ENCODE data around the gene PRIMPOL. TPM values are rescaled to one million over a fixed set of nuclear protein-coding genes. Genes with fewer than 3 reads are reported as not detected.

Gene PRIMPOL
- total RNA-seq, 4 donors from 2014 or later: 13.3 to 33.0 (median 25.0) TPM

GRCh38 chr4:184645904-184646610 lies 3.5 kb upstream of the PRIMPOL start:
- H3K4me1 ChIP-seq: peaks cover 0 to 36% (median 11%) of the 10 kb centered on the region in 4 donors
- no peaks in the 10 kb centered on the region for H3K9me3 ChIP-seq
- no peak for TF ChIP-seq POLR2A (IDR thresholded peaks at IDR 0.05)
- TF ChIP-seq CTCF (IDR thresholded peaks at IDR 0.05): no peak
- DNase-seq: peak in 1 of 3 donors; percentile 55
- peak overlapping the region in 2 of 4 donors; percentile 2 to 4 for H3K27ac ChIP-seq
- H3K4me3 ChIP-seq: no peak overlapping the region
- H3K36me3 ChIP-seq: peaks cover 0 to 10% (median 0%) of the 10 kb centered on the region in 3 donors
- H3K27me3 ChIP-seq: no peaks in the 10 kb centered on the region

- no peaks in the 10 kb centered on the region for H3K9me3 ChIP-seq
- peak overlapping the region; percentile 95 to 100 (median 96) for H3K27ac ChIP-seq
- peak overlapping the region; percentile 87 to 97 (median 90) for H3K4me3 ChIP-seq
- TF ChIP-seq POLR2A (IDR thresholded peaks at IDR 0.05): no peak
- TF ChIP-seq CTCF (IDR thresholded peaks at IDR 0.05): no peak
- H3K36me3 ChIP-seq: peaks cover 0 to 7% (median 0%) of the 10 kb centered on the region in 3 donors
- peaks cover 0 to 36% (median 9%) of the 10 kb centered on the region in 4 donors for H3K4me1 ChIP-seq
- no peak for DNase-seq
- no peaks in the 10 kb centered on the region for H3K27me3 ChIP-seq
Measured at GRCh38 chr4:184647266-184648053, 2.1 kb upstream of the PRIMPOL start.

- Histone ChIP-seq H3K36me3 (peaks cover 0 to 4% (median 0%) of the 10 kb centered on the region in 3 donors), H3K4me3 (peak overlapping the region; percentile 87 to 97 (median 90)), H3K27me3 (no peaks in the 10 kb centered on the region), H3K4me1 (peaks cover 0 to 36% (median 9%) of the 10 kb centered on the region in 4 donors), H3K27ac (peak overlapping the region; percentile 95 to 100 (median 96)), H3K9me3 (no peaks in the 10 kb centered on the region)
- no peak for DNase-seq
- TF ChIP-seq POLR2A (IDR thresholded peaks at IDR 0.05): peak in 1 of 2 donors; percentile 14
- no peak for TF ChIP-seq CTCF (IDR thresholded peaks at IDR 0.05)
Measured at GRCh38 chr4:184648054-184648312, 1.6 kb upstream of the PRIMPOL start.

GRCh38 chr4:184648313-184649025 lies 1.1 kb upstream of the PRIMPOL start:
- Histone ChIP-seq H3K4me3 (peak overlapping the region; percentile 87 to 97 (median 90)), H3K4me1 (peaks cover 0 to 36% (median 9%) of the 10 kb centered on the region in 4 donors), H3K27me3 (no peaks in the 10 kb centered on the region), H3K36me3 (peaks cover 0 to 4% (median 0%) of the 10 kb centered on the region in 3 donors), H3K27ac (peak overlapping the region; percentile 95 to 100 (median 96)), H3K9me3 (no peaks in the 10 kb centered on the region)
- DNase-seq: peak; percentile 52 to 82 (median 80)
- TF ChIP-seq CTCF (IDR thresholded peaks at IDR 0.05): no peak
- no peak for TF ChIP-seq POLR2A (IDR thresholded peaks at IDR 0.05)

Data from Peyer's patch (tissue), 4 donors.